OCI-LY7 (cell line): ENCODE measurements around the gene KIF1B. TPM values are rescaled to one million over a fixed set of nuclear protein-coding genes. Genes with fewer than 3 reads are reported as not detected.
"Not testable (repeated sequence)": the region's sequence is repeated elsewhere in the genome, so short reads cannot be mapped to it uniquely, and the experiment has no call there.

Experiments
- BruUV-seq: library from RNA; stranded (reverse); fragments of 400-500 nt; replicated peaks from 2 replicates; lab custom pipeline; 2021; lab: Mats Ljungman, UMichigan
- CTCF ChIA-PET: fragments of 300-600 bp; sonication (Branson Sonifier 250); formaldehyde crosslinking; loops from one replicate; lab custom pipeline; 2022; ENCODE audit warnings: antibody characterized with exemption; ENCODE audit not compliant: unreplicated experiment; lab: Charles Lee
- POLR2A ChIA-PET: fragments of 300-600 bp; sonication (Branson Sonifier 250); formaldehyde crosslinking; loops from one replicate; lab custom pipeline; 2022; ENCODE audit warnings: antibody characterized with exemption; lab: Charles Lee
- DNase-seq: peaks from one replicate; pipeline ENCODE4 v3.0.0-alpha.2; 2015; ENCODE audit warnings: low spot score
- H2AFZ ChIP-seq: fragments of 200-600 bp; sonication (generic), shearing (Covaris generic); 2 replicates; pipeline ENCODE4 v1.6.1; 2014; ENCODE audit warnings: mild to moderate bottlenecking, antibody characterized with exemption, low read length, moderate library complexity
- H3K27ac ChIP-seq: fragments of 200-600 bp; sonication (generic); 2 replicates; pipeline ENCODE4 v1.5.1; 2014; ENCODE audit warnings: mixed run types, low read depth, mild to moderate bottlenecking, moderate library complexity, low read length, inconsistent platforms; ENCODE audit not compliant: poor library complexity, severe bottlenecking
- H3K36me3 ChIP-seq: fragments of 200-600 bp; sonication (generic); 2 replicates; pipeline ENCODE4 v1.6.1; 2014; ENCODE audit warnings: mild to moderate bottlenecking, antibody characterized with exemption, low read length, moderate library complexity, mixed read lengths; ENCODE audit not compliant: insufficient read depth
- H3K4me1 ChIP-seq: fragments of 200-600 bp; sonication (generic); 2 replicates; pipeline ENCODE4 v1.5.1; 2014; ENCODE audit warnings: mild to moderate bottlenecking, low read length; ENCODE audit not compliant: insufficient read depth, poor library complexity, severe bottlenecking
- H3K4me2 ChIP-seq: fragments of 200-600 bp; sonication (generic); 2 replicates; pipeline ENCODE4 v1.6.1; 2014; ENCODE audit warnings: mild to moderate bottlenecking, low read length
- H3K4me3 ChIP-seq: fragments of 200-600 bp; sonication (generic); 2 replicates; pipeline ENCODE4 v1.5.1; 2014; ENCODE audit warnings: mild to moderate bottlenecking, low read depth, low read length; ENCODE audit not compliant: poor library complexity, severe bottlenecking
- H3K79me2 ChIP-seq: fragments of 200-600 bp; sonication (generic); 2 replicates; pipeline ENCODE4 v1.6.1; 2016; ENCODE audit warnings: low read depth, mild to moderate bottlenecking, low read length, moderate library complexity, mixed read lengths; ENCODE audit not compliant: insufficient read depth
- H3K9me2 ChIP-seq: fragments of 200-600 bp; sonication (generic); 2 replicates; pipeline ENCODE4 v1.6.1; 2016; ENCODE audit warnings: mild to moderate bottlenecking, low read length, mixed read lengths; ENCODE audit not compliant: insufficient read depth
- H3K9me3 ChIP-seq: fragments of 200-600 bp; sonication (generic); 2 replicates; pipeline ENCODE4 v1.6.1; 2014; ENCODE audit warnings: mild to moderate bottlenecking, mixed run types, low read length, mixed read lengths
- H4K20me1 ChIP-seq: fragments of 200-600 bp; sonication (generic); 2 replicates; pipeline ENCODE4 v1.6.1; 2014; ENCODE audit warnings: mild to moderate bottlenecking, antibody characterized with exemption, low read length, moderate library complexity, mixed read lengths; ENCODE audit not compliant: insufficient read depth
- CTCF ChIP-seq: fragments of 200-600 bp; sonication (generic); conservative IDR thresholded peaks from 2 replicates; pipeline ENCODE4 v1.5.1; 2014; ENCODE audit warnings: mild to moderate bottlenecking, antibody characterized with exemption, low read length, moderate library complexity, mixed read lengths
- EZH2phosphoT487 ChIP-seq: fragments of 200-600 bp; sonication (generic); IDR thresholded peaks from 2 replicates; pipeline ENCODE4 v1.6.1; 2018; ENCODE audit warnings: low read depth, borderline replicate concordance, mild to moderate bottlenecking, mixed run types, antibody characterized with exemption, low read length, moderate library complexity, mixed read lengths
- intact Hi-C: fragments of 100-400 bp; cut with micrococcal nuclease; formaldehyde crosslinking; loops from one replicate; pipeline ENCODE4 v1.10.0; 2022; ENCODE audit not compliant: unreplicated experiment
- total RNA-seq, 2 experiments: library from RNA; depleted of rRNA in 1 of 2; stranded (reverse); fragments of >200 nt in 1 of 2; shearing (Covaris generic) in 1 of 2; gene quantifications; 2 replicates each; pipeline ENCODE4 v1.2.3, GENCODE V29; 2014 to 2022

The KIF1B gene
- total RNA-seq, 2 experiments from 2014 or later = 3.8 to 4.8 TPM

GRCh38 chr1:10216090-10216749 is 5.8 kb downstream of the KIF1B start:
- CTCF ChIA-PET = no interaction called here
- BruUV-seq = no TSS peak
- Histone ChIP-seq H3K4me3 (no peak overlapping the region), H3K27ac (no peak overlapping the region), H3K36me3 (no peaks in the 10 kb centered on the region), H3K4me2 (no peak overlapping the region), H4K20me1 (no peaks in the 10 kb centered on the region), H3K79me2 (no peaks in the 10 kb centered on the region), H2AFZ (no peak overlapping the region), H3K9me2 (no peaks in the 10 kb centered on the region), H3K9me3 (no peaks in the 10 kb centered on the region), H3K4me1 (peaks cover under 1% of the 10 kb centered on the region)
- TF ChIP-seq EZH2phosphoT487 (no peak), CTCF (no peak)
- POLR2A ChIA-PET = interaction anchor here (1.0 kb wide), 1 partner anchor 21 kb away, joined by 3 read pairs; no protein-coding TSS in a partner anchor
- intact Hi-C loops = no loop called here
- no peak for DNase-seq

- no peaks in the 10 kb centered on the region for H3K9me3 ChIP-seq
- intact Hi-C loops = no loop called here
- BruUV-seq = no TSS peak
- no peak overlapping the region for H3K4me3 ChIP-seq
- no peak overlapping the region for H3K27ac ChIP-seq
- H3K4me2 ChIP-seq = no peak overlapping the region
- no peaks in the 10 kb centered on the region for H3K9me2 ChIP-seq
- H2AFZ ChIP-seq = no peak overlapping the region
- POLR2A ChIA-PET = no interaction called here
- no peaks in the 10 kb centered on the region for H3K4me1 ChIP-seq
- TF ChIP-seq CTCF (no peak), EZH2phosphoT487 (no peak)
- H3K36me3 ChIP-seq = no peaks in the 10 kb centered on the region
- no peak for DNase-seq
- no peaks in the 10 kb centered on the region for H4K20me1 ChIP-seq
- CTCF ChIA-PET = no interaction called here
- no peaks in the 10 kb centered on the region for H3K79me2 ChIP-seq
Observed at GRCh38 chr1:10217748-10218441, 7.5 kb downstream of the KIF1B start.

GRCh38 chr1:10220200-10220599 is 9.8 kb downstream of the KIF1B start:
- H4K20me1 ChIP-seq = no peaks in the 10 kb centered on the region
- H3K4me1 ChIP-seq = no peaks in the 10 kb centered on the region
- H3K4me2 ChIP-seq = no peak overlapping the region
- no peaks in the 10 kb centered on the region for H3K79me2 ChIP-seq
- intact Hi-C loops = no loop called here
- BruUV-seq = no TSS peak
- H3K9me3 ChIP-seq = no peaks in the 10 kb centered on the region
- no peaks in the 10 kb centered on the region for H3K9me2 ChIP-seq
- no peak overlapping the region for H3K27ac ChIP-seq
- TF ChIP-seq CTCF (no peak), EZH2phosphoT487 (no peak)
- POLR2A ChIA-PET = no interaction called here
- no peaks in the 10 kb centered on the region for H3K36me3 ChIP-seq
- CTCF ChIA-PET = no interaction called here
- no peak for DNase-seq
- no peak overlapping the region for H3K4me3 ChIP-seq
- no peak overlapping the region for H2AFZ ChIP-seq

DNA sequence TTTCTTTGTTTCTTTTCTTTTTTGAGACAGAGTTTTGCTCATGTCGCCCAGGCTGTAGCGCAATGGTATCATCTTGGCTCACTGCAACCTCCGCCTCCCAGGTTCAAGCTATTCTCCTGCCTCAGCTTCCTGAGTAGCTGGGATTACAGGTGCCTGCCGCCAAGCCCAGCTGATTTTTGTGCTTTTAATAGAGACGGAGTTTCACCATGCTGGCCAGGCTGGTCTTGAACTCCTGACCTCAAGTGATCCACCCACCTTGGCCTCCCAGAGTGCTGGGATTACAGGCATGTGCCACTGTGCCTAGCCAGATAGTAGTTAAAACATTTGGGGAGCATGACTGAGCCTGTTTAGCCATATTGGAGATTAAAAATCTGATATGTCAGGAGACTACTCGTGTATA is 10.3 kb downstream of the KIF1B start:
- H3K27ac ChIP-seq, H3K36me3 ChIP-seq, BruUV-seq, H3K4me3 ChIP-seq, intact Hi-C loops, H3K79me2 ChIP-seq, H2AFZ ChIP-seq, H3K4me1 ChIP-seq, H4K20me1 ChIP-seq, CTCF ChIA-PET, H3K9me2 ChIP-seq, H3K9me3 ChIP-seq, DNase-seq, H3K4me2 ChIP-seq: not testable (repeated sequence)
- POLR2A ChIA-PET = interaction anchor here (0.5 to 0.8 kb wide), 2 partner anchors 109 to 1344 kb away, joined by 3 read pairs; no protein-coding TSS in a partner anchor
